ENCODE results near the gene ITGA1.

GRCh38 chr5:52999344-52999949, 211.7 kb downstream of the ITGA1 start:
- TF ChIP-seq CTCF (IDR thresholded peaks at IDR 0.05): no peak
- TF ChIP-seq POLR2A (IDR thresholded peaks at IDR 0.05): no peak
